Stimulated activated CD8-positive, alpha-beta memory T cell treated with anti-CD3 and anti-CD28 coated beads, Interleukin-7, amount 100 ng/mL, for 48 hours (primary cell): ENCODE results near the gene SLC9A8.

Source experiments
- DNase-seq, 2 donors: peaks; one replicate each; pipeline ENCODE4 v3.0.0-alpha.2; 2020; ENCODE audit warnings: low read depth in 1 of 2; ENCODE audit errors: extremely low read depth in 1 of 2

Gene SLC9A8

GRCh38 chr20:49913399-49914047, 100.9 kb downstream of the SLC9A8 start:
- no peak for DNase-seq

- DNase-seq = no peak
Observed at GRCh38 chr20:49914310-49915117, 101.9 kb downstream of the SLC9A8 start.

DNA sequence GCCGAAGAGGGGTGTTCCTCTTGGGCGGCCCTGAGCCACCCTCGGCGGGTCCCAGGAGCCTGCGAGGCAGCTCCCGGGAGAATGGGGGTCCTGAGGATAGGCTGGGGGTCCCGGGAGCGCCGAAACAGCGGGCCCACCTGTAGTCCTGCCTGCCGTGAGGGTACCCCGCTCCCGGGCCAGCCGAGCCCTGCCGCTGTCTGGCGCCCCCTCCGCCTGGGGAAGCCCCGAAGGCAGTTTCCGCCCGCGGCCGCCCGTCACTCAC, 102.4 kb downstream of the SLC9A8 start:
- no peak for DNase-seq

DNA sequence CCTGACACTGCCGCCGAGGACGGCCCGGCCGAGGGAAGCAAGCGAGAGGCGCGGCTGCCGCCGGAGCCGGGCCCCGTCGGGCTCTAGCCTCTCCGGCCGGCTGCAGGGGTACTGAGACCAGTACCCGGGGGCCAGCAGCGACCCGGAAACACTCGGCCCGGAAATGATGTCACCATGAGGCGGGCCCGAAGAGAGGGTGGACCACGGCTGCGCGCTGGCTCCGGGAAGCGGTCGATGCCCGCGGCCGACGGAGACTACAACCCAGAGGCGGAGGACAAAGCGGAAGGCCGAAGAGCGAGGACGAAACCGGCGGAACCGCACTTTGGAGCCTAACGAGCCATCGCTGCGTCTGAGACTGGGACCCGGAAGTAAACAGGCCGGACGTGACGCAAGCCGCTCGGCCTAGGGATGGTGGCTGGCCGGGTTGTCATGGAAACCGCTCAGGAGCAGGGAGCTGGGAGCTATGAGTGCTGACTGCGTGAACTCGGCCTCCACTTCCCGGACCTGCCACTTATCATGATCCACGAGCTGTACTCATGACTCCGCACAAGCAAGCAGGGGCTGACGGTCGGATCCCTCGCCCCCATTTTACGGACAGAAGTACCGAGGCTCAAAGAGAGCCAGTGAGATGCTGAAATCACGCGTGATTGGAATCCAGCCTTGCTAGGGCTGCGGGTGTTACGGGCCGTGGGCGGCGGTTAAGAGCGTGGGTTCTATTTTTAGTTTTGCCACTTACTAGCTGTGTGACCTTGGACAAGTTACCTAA, 102.9 kb downstream of the SLC9A8 start, which contains the start of gene SPATA2:
Gene SPATA2, minus strand, starts transcription at position 150 of the 766 bp plus-strand sequence. CDS start 7,039 bp downstream, outside the sequence.
- DNase-seq = peak; percentile 81 to 95

DNA sequence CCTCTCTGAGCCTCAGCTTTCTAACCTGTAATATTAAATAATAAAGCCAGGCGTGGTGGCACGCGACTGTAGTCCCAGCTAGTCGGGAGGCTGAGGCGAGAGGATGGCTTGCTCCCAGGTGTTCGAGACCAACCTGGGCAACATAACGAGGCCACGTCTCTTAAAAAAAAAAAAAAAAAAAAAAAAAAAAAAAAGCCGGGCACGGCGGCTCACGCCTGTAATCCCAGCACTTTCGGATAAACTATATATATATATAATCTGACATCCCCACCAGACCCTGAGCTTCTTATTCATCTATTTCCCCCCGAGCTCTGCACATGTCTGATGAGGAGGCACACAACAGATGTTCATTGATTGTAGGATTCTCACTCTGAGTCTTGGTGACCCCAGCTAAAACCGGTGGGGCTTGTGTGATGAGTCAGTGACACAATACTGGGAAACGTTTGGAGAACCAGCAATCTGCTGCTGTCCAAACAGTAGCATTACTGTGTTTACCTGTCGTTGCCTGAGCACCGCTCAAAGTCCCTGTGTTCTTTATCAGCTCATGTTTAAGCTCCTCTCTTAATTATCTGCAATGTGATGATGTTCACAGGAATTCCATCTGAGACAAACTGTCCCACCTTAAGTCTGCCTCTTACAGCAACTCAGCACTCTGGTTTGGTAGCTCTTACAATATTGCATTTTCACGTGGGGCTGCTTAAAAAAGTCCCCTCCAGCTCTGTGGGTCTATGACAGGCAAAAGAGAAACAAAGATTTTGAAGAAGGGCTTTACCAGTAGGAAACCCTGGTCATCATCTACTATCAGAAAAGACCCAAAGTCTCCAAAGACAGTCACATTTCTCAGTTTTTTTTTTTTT, 103.7 kb downstream of the SLC9A8 start:
- DNase-seq = no peak

DNA sequence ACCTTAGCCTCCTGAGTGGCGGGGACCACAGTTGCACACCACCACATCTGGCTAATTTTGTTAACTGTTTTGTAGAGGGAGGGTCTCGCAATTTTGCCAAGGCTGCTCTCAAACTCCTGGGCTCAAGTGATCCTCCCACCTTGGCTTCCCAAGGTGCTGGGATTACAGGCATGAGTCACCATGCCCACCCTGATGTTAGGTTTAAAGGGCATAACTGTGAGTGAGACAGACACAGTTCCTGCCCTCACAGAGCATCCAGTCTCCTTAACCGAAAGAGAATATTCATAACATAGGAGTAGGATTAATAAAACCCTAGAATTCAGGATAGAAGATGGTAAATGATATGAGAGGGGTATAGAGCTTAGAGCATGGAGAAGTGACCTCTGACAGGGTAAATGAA, 105.8 kb downstream of the SLC9A8 start:
- DNase-seq = no peak

DNA sequence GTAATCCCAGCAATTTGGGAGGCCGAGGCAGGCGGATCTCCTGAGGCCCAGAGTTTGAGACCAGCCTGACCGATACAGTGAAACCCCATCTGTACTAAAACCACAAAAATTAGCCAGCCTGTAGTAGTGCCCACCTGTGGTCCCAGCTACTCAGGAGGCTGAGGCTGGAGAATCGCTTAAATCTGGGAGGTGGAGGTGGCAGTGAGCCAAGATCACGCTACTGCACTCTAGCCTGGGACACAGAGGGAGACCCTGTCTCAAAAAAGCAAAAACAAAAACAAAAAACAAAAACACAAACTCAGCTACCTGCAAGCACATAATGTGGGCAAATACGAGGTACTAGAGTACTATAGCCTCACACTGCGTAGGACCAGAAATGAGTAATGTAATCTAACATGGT, 106.4 kb downstream of the SLC9A8 start:
- DNase-seq = no peak

GRCh38 chr20:49919461-49919860, 106.8 kb downstream of the SLC9A8 start:
- no peak for DNase-seq

DNA sequence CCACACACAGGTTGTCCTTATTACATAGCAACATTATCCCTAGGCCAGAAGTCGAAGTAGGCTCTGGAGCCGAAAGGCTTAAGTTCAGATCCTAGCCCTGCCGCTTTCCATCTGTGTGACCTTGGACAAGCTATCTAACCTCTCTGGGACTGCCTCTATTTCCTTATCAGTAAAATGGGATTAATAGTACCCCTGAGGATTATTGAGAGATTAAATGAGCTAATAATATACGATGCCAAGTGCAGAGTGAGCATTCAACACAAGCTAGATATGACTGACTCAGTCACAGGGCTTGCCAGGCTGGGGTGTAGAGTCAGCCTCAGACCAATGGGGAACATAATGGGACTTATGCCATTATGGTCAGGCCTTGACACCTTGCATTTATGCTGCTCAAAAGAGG, 111.6 kb downstream of the SLC9A8 start:
- no peak for DNase-seq

GRCh38 chr20:49925901-49926454, 113.3 kb downstream of the SLC9A8 start:
- no peak for DNase-seq

- peak; percentile 44 to 65 for DNase-seq
Observed at GRCh38 chr20:49928411-49929141, 115.9 kb downstream of the SLC9A8 start.

GRCh38 chr20:49929142-49929494, 116.5 kb downstream of the SLC9A8 start:
- no peak for DNase-seq

DNA sequence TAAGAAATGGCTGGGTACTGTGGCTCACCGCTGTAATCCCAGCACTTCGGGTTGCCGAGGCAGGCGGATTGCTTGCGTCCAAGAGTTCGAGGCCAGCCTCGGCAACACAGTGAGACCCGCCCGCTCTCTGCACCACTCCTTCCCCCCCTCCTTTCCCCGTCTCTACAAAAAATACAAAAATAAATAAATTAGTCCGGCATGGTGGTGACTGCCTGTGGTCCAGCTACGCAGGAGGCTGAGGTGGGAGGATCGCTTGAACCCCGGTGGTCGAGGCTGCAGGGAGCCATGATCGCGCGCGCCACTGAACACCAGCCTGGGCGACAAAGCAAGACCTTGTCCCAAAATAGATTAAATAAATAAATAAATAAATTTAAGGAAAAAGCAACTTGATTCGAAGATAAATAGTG, 123.1 kb downstream of the SLC9A8 start:
- no peak for DNase-seq

GRCh38 chr20:49936153-49937026, 123.8 kb downstream of the SLC9A8 start, which contains the start of gene RNF114:
TSS of gene RNF114 (plus strand) at chr20:49936397. CDS start at chr20:49936413, 16 bp downstream.
- peak; percentile 72 to 77 for DNase-seq

DNA sequence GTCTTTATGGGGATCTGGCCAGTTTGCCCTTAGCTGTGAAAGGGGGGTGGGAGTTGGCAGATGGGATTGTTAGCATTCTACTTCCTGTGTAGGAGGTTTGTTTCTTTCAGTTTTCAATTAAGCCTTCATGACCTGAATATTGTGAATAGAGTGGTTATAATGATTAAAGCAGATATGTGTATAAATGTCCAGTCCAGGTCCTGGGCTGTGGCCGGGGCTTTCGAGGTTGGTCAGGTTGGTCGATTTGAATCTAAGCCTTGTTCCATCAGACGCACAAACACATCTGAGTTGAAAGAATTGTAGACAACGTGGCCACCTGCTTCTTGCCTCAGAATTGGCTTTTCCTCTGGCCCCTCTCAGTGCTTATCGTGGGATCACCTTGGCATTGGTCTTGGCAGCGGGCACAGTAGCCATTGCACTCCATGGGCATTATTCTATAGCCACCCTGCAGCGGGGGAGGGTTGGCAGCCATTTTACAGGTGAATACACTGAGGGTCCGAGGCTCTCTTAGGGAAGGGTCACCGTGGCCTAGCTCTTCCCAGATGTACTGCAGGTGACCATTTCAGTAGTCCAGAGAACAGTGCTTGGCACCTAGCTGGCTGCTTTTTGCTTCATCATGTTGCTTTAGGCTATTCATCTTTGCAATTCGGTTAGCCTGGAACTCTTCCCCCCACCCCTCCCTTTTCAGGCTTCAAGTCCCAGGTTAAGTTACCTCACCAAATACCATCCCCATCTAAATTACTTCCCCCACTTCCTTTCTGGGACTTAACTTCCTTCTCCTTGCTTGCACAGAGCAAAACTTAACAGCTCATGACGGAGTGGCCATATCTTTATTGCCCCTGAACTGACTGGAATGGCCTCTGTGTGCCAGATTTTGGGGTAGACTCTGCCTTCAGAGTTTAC, 124.7 kb downstream of the SLC9A8 start:
- no peak for DNase-seq

GRCh38 chr20:49938173-49939163, 125.8 kb downstream of the SLC9A8 start:
- no peak for DNase-seq

GRCh38 chr20:49941456-49941855, 128.8 kb downstream of the SLC9A8 start:
- no peak for DNase-seq
